IMR-90 (cell line): Measurements from ENCODE around the gene CXCL9. TPM values are rescaled to one million over a fixed set of nuclear protein-coding genes. Genes with fewer than 3 reads are reported as not detected.

Experiments
- ATAC-seq: fragments of 200-7000 bp; cut with Tn5 transposase; 2 replicates; pipeline ENCODE4 v1.9.1; 2020; ENCODE audit warnings: low read depth, mild to moderate bottlenecking, moderate library complexity
- BruUV-seq: library from RNA; stranded (reverse); fragments of 400-500 nt; replicated peaks from 2 replicates; lab custom pipeline; 2021; lab: Mats Ljungman, UMichigan
- CTCF ChIA-PET: fragments of 300-600 bp; formaldehyde crosslinking; extraction: SDS; loops from one replicate; lab custom pipeline; 2021; ENCODE audit warnings: antibody characterized with exemption; lab: Yijun Ruan, JAX
- POLR2A ChIA-PET: fragments of 300-600 bp; sonication (Branson Sonifier 250); formaldehyde crosslinking; loops from one replicate; lab custom pipeline; 2022; ENCODE audit warnings: antibody characterized with exemption; ENCODE audit not compliant: unreplicated experiment; lab: Charles Lee
- DNase-seq: peaks from one replicate; pipeline ENCODE4 v3.0.0; 2013
- H2AFZ ChIP-seq: replicated peaks from 2 replicates; pipeline ENCODE3; 2013; ENCODE audit warnings: low read length, mild to moderate bottlenecking; ENCODE audit not compliant: poor library complexity
- H2AK5ac ChIP-seq: 2 replicates; pipeline ENCODE4 v1.6.1; 2013; ENCODE audit warnings: low read depth, low read length, inconsistent platforms
- H2AK9ac ChIP-seq: replicated peaks from 2 replicates; pipeline ENCODE3; 2013; ENCODE audit warnings: mild to moderate bottlenecking, low read depth, low read length, moderate library complexity; ENCODE audit not compliant: poor library complexity
- H2BK120ac ChIP-seq: 2 replicates; pipeline ENCODE4 v1.6.1; 2013; ENCODE audit warnings: low read depth, low read length, inconsistent platforms
- H2BK15ac ChIP-seq: 3 replicates; pipeline ENCODE4 v1.6.1; 2013; ENCODE audit warnings: low read depth, low read length, inconsistent platforms
- H2BK20ac ChIP-seq: 2 replicates; pipeline ENCODE4 v1.6.1; 2013; ENCODE audit warnings: low read depth, mild to moderate bottlenecking, inconsistent platforms, low read length, moderate library complexity
- H2BK5ac ChIP-seq: 2 replicates; pipeline ENCODE4 v1.6.1; 2013; ENCODE audit warnings: mild to moderate bottlenecking, low read depth, low read length, inconsistent platforms; ENCODE audit not compliant: poor library complexity, severe bottlenecking
- H3K14ac ChIP-seq: replicated peaks from 2 replicates; pipeline ENCODE4 v1.6.1; 2013; ENCODE audit warnings: low read depth, low read length, inconsistent platforms
- H3K18ac ChIP-seq: 2 replicates; pipeline ENCODE4 v1.6.1; 2013; ENCODE audit warnings: low read depth, low read length, control low read depth
- H3K23ac ChIP-seq: 2 replicates; pipeline ENCODE4 v1.6.1; 2013; ENCODE audit warnings: low read depth, low read length, inconsistent platforms
- H3K27ac ChIP-seq: 2 replicates; pipeline ENCODE4 v1.5.1; 2013; ENCODE audit warnings: mild to moderate bottlenecking, control low read depth, low read length; ENCODE audit not compliant: insufficient read depth
- H3K27me3 ChIP-seq: 2 replicates; pipeline ENCODE4 v1.6.1; 2013; ENCODE audit warnings: low read length; ENCODE audit not compliant: control insufficient read depth, insufficient read depth
- H3K36me3 ChIP-seq: 2 replicates; pipeline ENCODE4 v1.6.1; 2013; ENCODE audit warnings: low read length, mixed read lengths; ENCODE audit not compliant: control insufficient read depth, insufficient read depth
- H3K4ac ChIP-seq: 2 replicates; pipeline ENCODE4 v1.6.1; 2013; ENCODE audit warnings: low read depth, low read length, inconsistent platforms
- H3K4me1 ChIP-seq: 2 replicates; pipeline ENCODE4 v1.6.1; 2013; ENCODE audit warnings: low read length, mixed read lengths; ENCODE audit not compliant: control insufficient read depth, insufficient read depth
- H3K4me2 ChIP-seq: 2 replicates; pipeline ENCODE4 v1.6.1; 2013; ENCODE audit warnings: low read depth, mild to moderate bottlenecking, control low read depth, low read length, moderate library complexity
- H3K4me3 ChIP-seq: 2 replicates; pipeline ENCODE4 v1.5.1; 2013; ENCODE audit warnings: low read depth, mild to moderate bottlenecking, control low read depth, low read length, moderate library complexity; ENCODE audit not compliant: insufficient read depth
- H3K56ac ChIP-seq: 2 replicates; pipeline ENCODE4 v1.6.1; 2013; ENCODE audit warnings: low read length, inconsistent platforms; ENCODE audit not compliant: insufficient read depth; ENCODE audit errors: extremely low read depth
- H3K79me1 ChIP-seq, 2 experiments: 2 replicates each; pipeline ENCODE4 v1.6.1; 2013; ENCODE audit warnings: low read length in 2 of 2, inconsistent platforms in 1 of 2, low read depth in 1 of 2
- H3K9ac ChIP-seq: 2 replicates; pipeline ENCODE4 v1.6.1; 2013; ENCODE audit warnings: low read depth, low read length, control low read depth
- H3K9me1 ChIP-seq: 2 replicates; pipeline ENCODE4 v1.6.1; 2013; ENCODE audit warnings: low read length, inconsistent platforms; ENCODE audit not compliant: insufficient read depth
- H3K9me3 ChIP-seq: 2 replicates; pipeline ENCODE4 v1.6.1; 2013; ENCODE audit warnings: low read length; ENCODE audit not compliant: control insufficient read depth, insufficient read depth
- H4K20me1 ChIP-seq: 2 replicates; pipeline ENCODE4 v1.6.1; 2013; ENCODE audit warnings: low read length, inconsistent platforms; ENCODE audit not compliant: insufficient read depth
- H4K5ac ChIP-seq: 2 replicates; pipeline ENCODE4 v1.6.1; 2013; ENCODE audit warnings: mild to moderate bottlenecking, low read depth, low read length, control low read depth
- H4K8ac ChIP-seq, 2 experiments: 2 replicates each; pipeline ENCODE4 v1.6.1; 2013; ENCODE audit warnings: low read depth in 2 of 2, low read length in 2 of 2, control low read depth in 1 of 2, inconsistent platforms in 1 of 2
- H4K91ac ChIP-seq: 2 replicates; pipeline ENCODE4 v1.6.1; 2013; ENCODE audit warnings: low read depth, low read length, inconsistent platforms; ENCODE audit not compliant: insufficient read depth
- BHLHE40 ChIP-seq: fragments of 150-350 bp; IDR thresholded peaks from 2 replicates; pipeline ENCODE4 v1.6.1; 2016; ENCODE audit warnings: mild to moderate bottlenecking, low read depth, low read length
- RFX5 ChIP-seq: IDR thresholded peaks from 2 replicates; pipeline ENCODE4 v1.8.0; 2012; ENCODE audit warnings: low read depth, mild to moderate bottlenecking, low read length, moderate library complexity
- SMC3 ChIP-seq: fragments of 150-350 bp; IDR thresholded peaks from 2 replicates; pipeline ENCODE4 v1.6.1; 2016; ENCODE audit warnings: low read depth, mild to moderate bottlenecking, antibody characterized with exemption, low read length, moderate library complexity
- WGBS, 2 experiments: methylation state at CpG; one replicate each; pipeline versions ENCODE4 v1.1.5 to v1.1.7; 2013; ENCODE audit warnings: missing lambda C conversion rate in 2 of 2; ENCODE audit not compliant: insufficient read length in 1 of 2; ENCODE audit errors: extremely low coverage in 2 of 2; 5-methylcytosine and 5-hydroxymethylcytosine counted together
- dilution Hi-C: fragments of 300-500 bp; cut with HindIII; formaldehyde crosslinking; loops from one replicate; pipeline ENCODE4 v1.14.3; 2018; ENCODE audit warnings: low sequenced_read_pairs; ENCODE audit not compliant: unreplicated experiment
- in situ Hi-C: fragments of 300-500 bp; cut with MboI; formaldehyde crosslinking; loops from 3 replicates; pipeline ENCODE4 v1.14.3; 2019; ENCODE audit warnings: low sequenced_read_pairs, inconsistent platforms, mixed read lengths
- intact Hi-C: fragments of 100-400 bp; cut with micrococcal nuclease; formaldehyde crosslinking; loops from 2 replicates; pipeline ENCODE4 v1.10.0; 2022
- polyA plus RNA-seq, 3 experiments: library from polyadenylated mRNA; depleted of rRNA; stranded (reverse); fragments of >200 nt; gene quantifications; 2 replicates each; pipeline ENCODE4 v1.2.3, GENCODE V29; 2012; ENCODE audit warnings: low replicate concordance in 1 of 3
- total RNA-seq: library from RNA; depleted of rRNA; stranded (reverse); fragments of >200 nt; gene quantifications from 2 replicates; pipeline ENCODE4 v1.2.3, GENCODE V29; 2012

Gene CXCL9
- total and polyA plus RNA-seq, 2 of the 4 experiments (the other 2 are of a cell fraction): not detected

DNA sequence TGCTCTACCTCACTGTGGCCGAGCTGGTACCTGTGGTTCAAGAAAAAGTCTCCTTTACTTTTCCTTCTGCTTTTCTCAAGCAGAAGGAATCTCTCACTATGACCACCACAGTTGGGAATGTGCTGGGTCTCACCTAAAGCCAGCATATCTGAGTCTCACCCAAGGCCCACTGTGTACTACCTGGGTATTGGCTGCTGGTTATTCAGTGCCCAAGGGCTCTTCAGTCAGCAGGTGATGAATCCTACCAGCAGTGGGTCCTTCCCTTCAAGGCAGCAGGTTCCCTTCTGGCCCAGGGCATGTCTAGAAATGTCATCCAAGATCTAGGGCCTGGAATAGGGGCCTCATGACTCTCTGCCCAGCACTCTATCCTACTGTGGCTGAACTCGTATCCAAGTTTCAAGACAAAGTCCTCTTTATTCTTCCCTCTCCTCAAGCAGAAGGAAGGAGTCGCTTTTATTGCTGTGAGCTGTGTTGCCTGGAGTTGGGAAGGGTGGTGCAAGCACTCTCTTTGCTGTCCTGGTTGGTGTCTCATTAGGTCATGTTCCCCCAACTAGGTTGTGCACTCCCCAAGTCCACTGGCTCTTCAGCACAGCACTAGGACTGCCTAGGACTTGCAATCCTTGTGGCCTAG is 9.9 kb upstream of the CXCL9 start:
- no peak for TF ChIP-seq SMC3
- no peak for TF ChIP-seq BHLHE40
- TF ChIP-seq RFX5: no peak
- Histone ChIP-seq H3K4me1 (peaks cover 5% of the 10 kb centered on the region; the same call in 1 of the 2 replicates), H4K91ac (0 out of 2 replicates have a peak overlapping the region, but pooled peaks have one; percentile 23), H3K4ac (0 out of 2 replicates have a peak overlapping the region, but pooled peaks have one; percentile 29), H3K18ac (no peak overlapping the region), H2AK5ac (no peak overlapping the region), H2BK15ac (peak overlapping the region; percentile 81; the same call in 2 of the 3 replicates), H3K4me3 (no peak overlapping the region), H3K9me3 (no peaks in the 10 kb centered on the region), H3K4me2 (no peak overlapping the region), H3K14ac (no peak overlapping the region), H2BK20ac (no peak overlapping the region), H3K79me1 (no peaks in the 10 kb centered on the region), H3K27ac (no peak overlapping the region), H3K56ac (no peak overlapping the region), H2BK120ac (peak overlapping the region; percentile 12; the same call in 1 of the 2 replicates), H3K36me3 (no peaks in the 10 kb centered on the region), H2BK5ac (no peak overlapping the region), H4K20me1 (no peaks in the 10 kb centered on the region), H4K8ac (no peak overlapping the region), H4K5ac (no peak overlapping the region), H3K9ac (no peak overlapping the region), H3K9me1 (0 out of 2 replicates have a peak, but pooled peaks cover 3% of the 10 kb centered on the region), H3K23ac (no peak overlapping the region), H2AK9ac (no peak overlapping the region), H3K27me3 (no peaks in the 10 kb centered on the region), H2AFZ (no peak overlapping the region)
- ChIA-PET POLR2A (no interaction called here), CTCF (no interaction called here)
- BruUV-seq: no TSS peak
- ATAC-seq (no peak), DNase-seq (no peak)
- WGBS, 2 experiments: no CpG with 5 or more reads among the region's 3 CpGs
- in situ Hi-C loops: no loop called here
- dilution Hi-C loops: no loop called here
- intact Hi-C loops: no loop called here
